RCC 7860 (cell line): ENCODE data around the gene TRIO.

Source experiments
- DNase-seq: peaks from one replicate; pipeline ENCODE4 v3.0.0-alpha.2; 2015; ENCODE audit warnings: low spot score
- FAIRE-seq: peaks from 2 replicates; lab custom pipeline; 2012; peaks lifted over from hg19 to GRCh38; lab: Jason Lieb, UNC

Gene TRIO

GRCh38 chr5:14239951-14240350 is 96.8 kb downstream of the TRIO start:
- FAIRE-seq, result peak; percentile 30

DNA sequence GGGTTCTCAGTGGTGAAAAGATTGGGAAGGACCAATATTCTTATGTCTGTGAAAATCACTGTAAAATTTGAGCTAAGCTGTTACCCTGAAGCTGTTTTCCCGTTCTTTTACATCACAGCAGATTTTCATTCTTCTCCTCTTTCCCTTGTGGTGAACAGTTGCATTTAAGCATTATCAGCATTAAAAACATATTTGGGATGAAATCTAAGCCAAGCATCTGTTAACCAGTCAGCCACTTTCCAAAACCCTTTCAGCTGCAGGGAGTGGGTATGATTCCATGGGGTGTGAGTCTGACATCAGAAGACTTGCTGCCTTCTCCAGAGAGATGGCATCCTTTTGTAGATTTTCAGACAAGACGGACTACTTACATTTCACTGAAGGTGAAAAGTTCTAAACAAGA is 97.2 kb downstream of the TRIO start:
- no peak for FAIRE-seq
- DNase-seq, result no peak

More at GRCh38 chr5:14239951-14240350, 96.8 kb downstream of the TRIO start:
- no peak for DNase-seq

DNA sequence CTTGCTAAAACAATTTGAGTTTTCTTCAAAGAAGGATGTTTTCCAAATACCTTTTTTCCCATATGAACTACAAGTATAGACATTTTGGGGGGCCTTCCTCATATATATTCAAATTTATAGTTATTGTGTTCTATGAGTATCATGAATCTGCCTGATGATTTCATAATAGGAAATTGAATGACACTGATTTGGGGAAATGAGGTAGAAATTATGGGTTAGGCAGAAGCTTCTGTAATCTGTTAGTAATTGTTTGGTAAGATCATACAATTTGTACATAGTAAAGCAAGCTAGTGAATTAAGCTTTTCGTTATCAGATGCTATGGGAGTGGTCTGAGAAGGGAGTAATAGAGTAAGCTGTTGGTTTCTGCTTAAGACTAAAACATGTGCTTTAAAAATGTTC is 98.0 kb downstream of the TRIO start:
- no peak for FAIRE-seq
- no peak for DNase-seq

DNA sequence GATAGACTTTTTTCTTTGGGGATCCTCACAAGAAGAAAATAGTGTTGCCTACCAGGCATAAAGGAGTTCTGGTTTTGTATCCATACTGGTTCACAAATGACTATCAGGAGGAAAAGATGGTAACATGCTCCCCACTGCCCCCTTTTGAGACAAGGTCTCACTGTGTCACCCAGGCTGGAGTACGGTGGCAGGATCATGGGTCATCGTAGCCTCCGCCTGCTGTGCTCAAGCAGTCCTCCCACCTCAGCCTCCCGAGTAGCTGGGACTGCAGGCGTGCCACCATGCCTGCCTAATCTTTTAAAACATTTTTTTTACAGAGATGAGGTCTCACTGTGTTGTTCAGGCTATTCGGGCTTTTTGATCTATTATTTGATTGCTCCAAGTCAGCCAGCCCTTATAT is 99.3 kb downstream of the TRIO start:
- DNase-seq (no peak), FAIRE-seq (no peak)

GRCh38 chr5:14242871-14243383 is 99.8 kb downstream of the TRIO start:
- FAIRE-seq (no peak), DNase-seq (no peak)

GRCh38 chr5:14243766-14244165 is 100.6 kb downstream of the TRIO start:
- DNase-seq (no peak), FAIRE-seq (no peak)

DNA sequence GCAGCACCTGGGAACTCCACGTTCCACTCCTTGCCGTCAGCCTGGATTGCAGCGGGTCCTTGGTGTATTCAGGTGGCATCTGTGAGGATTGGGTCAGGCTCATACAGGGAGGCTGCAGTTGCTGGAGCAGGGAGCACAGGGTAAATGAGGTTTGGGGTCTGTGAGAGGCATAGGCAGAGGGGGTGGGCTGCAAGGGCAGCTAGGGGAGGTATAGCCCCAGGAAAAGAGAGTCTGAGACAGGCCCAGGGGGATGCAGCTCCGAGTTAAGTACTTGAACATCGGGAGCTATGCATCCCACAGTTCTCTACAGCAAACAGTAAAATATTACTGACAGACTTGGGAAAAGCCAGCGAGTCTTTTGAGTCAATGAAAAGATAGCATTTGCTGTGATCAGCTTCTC is 101.6 kb downstream of the TRIO start:
- DNase-seq (no peak), FAIRE-seq (no peak)

DNA sequence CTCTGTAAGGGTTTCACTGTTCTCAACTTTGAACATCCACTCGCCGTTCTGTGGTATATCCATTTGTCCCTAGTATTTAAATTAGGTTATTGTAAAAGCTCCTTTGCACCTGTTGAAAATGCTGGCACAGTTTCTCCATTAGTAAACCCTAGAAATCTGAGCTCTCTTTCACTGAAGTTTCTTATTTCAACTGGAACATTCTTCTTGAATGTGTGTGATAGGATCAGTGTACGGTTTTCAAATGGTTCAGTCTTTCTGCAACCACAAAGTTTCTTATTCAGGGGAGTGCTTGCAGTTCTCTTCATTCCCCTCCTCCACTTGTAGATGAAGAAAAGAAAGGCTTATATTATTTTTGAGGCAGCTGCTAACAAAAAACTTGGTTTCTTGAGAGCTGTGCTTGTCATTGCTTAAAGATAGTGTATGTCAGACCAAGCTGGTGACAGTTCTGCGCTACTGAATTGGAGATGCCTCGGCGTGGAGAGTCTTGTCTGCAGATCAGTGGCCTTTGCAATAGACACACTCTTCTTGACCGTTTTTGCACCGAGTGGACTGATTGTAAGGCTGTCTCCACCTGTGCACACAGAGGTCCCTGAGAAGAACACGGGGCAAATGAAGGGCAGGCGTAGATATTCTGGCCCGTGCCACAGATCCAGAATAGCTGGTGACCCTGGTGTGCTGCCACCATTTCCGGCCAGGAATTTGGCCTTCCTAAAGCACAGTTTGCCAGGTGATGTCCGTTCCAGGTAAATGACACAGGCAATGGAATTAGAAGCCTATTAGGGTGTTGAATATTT is 102.2 kb downstream of the TRIO start:
- FAIRE-seq, result no peak
- DNase-seq, result no peak

GRCh38 chr5:14246350-14247053 is 103.4 kb downstream of the TRIO start:
- no peak for FAIRE-seq
- no peak for DNase-seq

DNA sequence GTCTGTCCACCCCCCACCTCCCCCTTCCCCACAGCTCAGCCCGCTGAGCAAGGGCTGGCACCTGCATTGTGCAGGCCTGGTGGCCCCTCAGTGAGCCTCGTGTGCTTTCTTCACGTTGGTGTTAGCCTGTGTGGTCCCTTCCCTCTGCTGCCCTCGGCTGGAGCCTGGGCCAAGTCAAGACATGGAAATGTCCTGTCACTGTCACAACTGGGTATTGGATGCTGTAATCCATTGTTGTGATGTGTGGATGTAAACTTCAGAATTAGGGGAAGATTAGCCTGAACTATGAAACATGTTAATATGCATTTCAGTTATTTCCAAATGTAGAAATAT is 103.9 kb downstream of the TRIO start:
- DNase-seq, result no peak
- FAIRE-seq, result no peak

DNA sequence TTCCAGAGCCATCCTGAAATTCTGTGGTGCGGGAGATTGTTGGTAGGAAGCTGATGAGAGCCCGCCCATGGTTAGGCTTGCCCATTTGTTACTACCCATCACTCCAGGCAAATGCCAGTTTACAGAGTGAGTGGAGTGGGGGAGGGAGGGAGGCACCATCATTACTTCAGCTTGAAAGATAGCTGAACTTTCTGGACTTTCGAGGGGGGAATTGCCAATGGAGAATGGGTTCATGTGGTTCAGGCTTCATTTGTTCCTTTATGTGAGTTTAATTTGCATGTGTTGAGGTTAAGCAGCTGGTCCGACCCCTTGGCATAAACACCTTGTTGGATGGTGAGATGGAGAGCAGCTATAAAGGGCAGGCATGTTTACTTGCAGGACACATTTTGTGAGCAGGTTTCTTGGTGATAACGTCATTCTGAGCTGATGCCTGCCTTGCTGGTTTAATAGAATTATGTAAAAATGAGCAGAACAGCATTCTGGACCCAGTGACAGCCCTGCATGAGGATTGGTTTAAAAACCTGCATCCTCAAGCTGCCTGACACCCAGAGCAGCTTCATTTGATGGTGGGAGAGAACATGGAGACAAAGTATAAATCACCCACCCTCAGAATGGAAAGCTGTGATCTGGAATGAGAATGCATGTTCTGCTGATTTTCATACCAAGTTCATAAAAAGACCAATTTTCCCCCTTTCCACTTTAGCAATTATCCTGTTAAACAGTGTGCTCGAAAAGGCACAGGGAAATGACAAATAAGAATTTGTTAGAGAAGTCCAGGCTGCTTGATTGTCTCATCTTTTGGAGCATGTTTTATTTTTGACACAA is 106.3 kb downstream of the TRIO start:
- FAIRE-seq (no peak), DNase-seq (no peak)

- DNase-seq (peak; percentile 65), FAIRE-seq (no peak)
Measured at GRCh38 chr5:14250084-14250695, 107.0 kb downstream of the TRIO start.

- DNase-seq (no peak), FAIRE-seq (no peak)
Measured at GRCh38 chr5:14250748-14251701, 107.9 kb downstream of the TRIO start.

DNA sequence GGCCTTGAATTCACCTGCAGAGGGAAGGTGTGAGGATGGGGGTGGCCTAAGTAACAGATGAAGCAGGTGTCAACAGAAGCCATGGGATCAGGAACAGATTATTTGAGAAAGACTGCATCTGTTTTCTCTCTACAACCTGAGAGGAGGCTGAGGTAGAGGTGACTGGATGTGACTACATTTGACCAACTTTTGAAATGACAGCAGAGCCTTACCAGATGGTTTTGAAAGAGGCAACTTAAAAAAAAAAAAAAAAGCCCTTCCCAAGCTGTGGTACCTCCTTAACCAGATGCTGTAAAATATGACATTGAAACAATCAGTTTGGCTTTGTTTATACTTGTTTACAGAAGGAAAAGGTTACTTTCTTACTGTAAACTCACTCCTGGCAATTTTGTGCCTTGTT is 108.6 kb downstream of the TRIO start:
- FAIRE-seq, result no peak

GRCh38 chr5:14252793-14253192 is 109.7 kb downstream of the TRIO start:
- no peak for FAIRE-seq
- no peak for DNase-seq

More for the DNA sequence above, 108.6 kb downstream of the TRIO start:
- DNase-seq, result no peak

DNA sequence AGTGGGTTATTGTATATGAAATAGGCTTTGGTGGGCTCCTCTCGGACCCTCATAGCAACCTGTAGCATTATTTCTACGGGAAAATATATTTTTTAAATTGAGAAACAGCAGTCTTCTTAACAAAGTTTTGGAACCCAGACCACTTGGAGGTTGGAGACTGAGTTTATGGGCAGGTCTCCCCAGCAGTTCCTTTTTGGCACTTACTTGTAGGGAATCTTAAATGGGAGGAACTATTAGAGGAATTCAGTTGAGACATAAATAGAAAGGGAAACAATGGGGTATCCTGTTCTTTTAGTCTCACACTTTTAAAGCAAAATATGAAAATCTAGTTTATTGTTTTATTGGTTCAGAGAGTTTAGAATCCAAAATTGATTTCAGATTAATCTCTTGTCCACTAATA is 111.5 kb downstream of the TRIO start:
- no peak for DNase-seq
- FAIRE-seq, result no peak

GRCh38 chr5:14256026-14256690 is 113.0 kb downstream of the TRIO start:
- FAIRE-seq (no peak), DNase-seq (no peak)

GRCh38 chr5:14256756-14257393 is 113.7 kb downstream of the TRIO start:
- no peak for FAIRE-seq
- no peak for DNase-seq

DNA sequence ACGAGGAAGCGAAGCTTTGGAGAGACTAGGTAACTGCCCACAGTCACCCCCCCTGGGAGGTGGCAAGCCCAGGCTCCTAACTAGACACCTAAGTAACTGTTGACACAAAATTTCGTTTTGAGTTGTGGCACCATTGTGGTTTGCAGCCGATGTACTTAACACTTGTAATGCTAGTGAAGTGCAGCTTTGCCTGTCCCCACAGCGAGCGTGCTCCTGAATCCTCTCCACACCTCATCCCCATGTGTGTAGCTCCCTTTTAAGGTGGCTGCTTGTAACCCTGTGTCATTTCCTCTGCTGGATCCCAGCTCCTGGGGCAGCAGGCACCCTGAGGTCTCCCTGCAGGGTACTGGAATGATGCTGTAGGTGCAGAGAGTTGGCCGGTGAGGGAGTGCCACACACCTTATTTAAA is 114.9 kb downstream of the TRIO start:
- no peak for DNase-seq
- no peak for FAIRE-seq
